Peyer's patch (tissue), 4 donors: ENCODE measurements around the gene MINPP1. TPM values are rescaled to one million over a fixed set of nuclear protein-coding genes. Genes with fewer than 3 reads are reported as not detected.
"Not testable (repeated sequence)": the region's sequence is repeated elsewhere in the genome, so short reads cannot be mapped to it uniquely, and the experiment has no call there.

ENCODE experiments used
- DNase-seq, 3 donors: peaks; one replicate each; pipeline ENCODE4 v3.0.0-alpha.2; 2017 to 2019
- H3K27ac ChIP-seq, 4 donors: fragments of 200-600 bp; sonication (generic); one replicate each; pipeline ENCODE4 v1.5.1; 2016 to 2019
- H3K27me3 ChIP-seq, 2 donors: fragments of 200-600 bp; sonication (generic); one replicate each; pipeline ENCODE4 v1.5.1; 2019
- H3K36me3 ChIP-seq, 3 donors: fragments of 200-600 bp; sonication (generic); one replicate each; pipeline ENCODE4 v1.5.1; 2016 to 2019
- H3K4me1 ChIP-seq, 4 donors: fragments of 200-600 bp; sonication (generic); one replicate each; pipeline ENCODE4 v1.5.1; 2016 to 2019
- H3K4me3 ChIP-seq, 4 donors: fragments of 200-600 bp; sonication (generic); 1 replicate in 3 of 4; 2 replicates in 1 of 4; pipeline ENCODE4 v1.5.1; 2016 to 2019; ENCODE audit warnings: mild to moderate bottlenecking in 1 of 4
- H3K9me3 ChIP-seq, 4 donors: fragments of 200-600 bp; sonication (generic); one replicate each; pipeline ENCODE4 v1.5.1; 2016 to 2019; ENCODE audit warnings: mild to moderate bottlenecking in 1 of 4
- CTCF ChIP-seq, 6 experiments: fragments of 450-650 bp in 4 of 6; fragments of 200-600 bp in 2 of 6; sonication (generic) in 1 of 6; IDR thresholded peaks; one replicate each; pipeline ENCODE4 v1.5.1; 2017 to 2019; ENCODE audit warnings: antibody characterized with exemption in 6 of 6, mild to moderate bottlenecking in 3 of 6, moderate library complexity in 1 of 6
- POLR2A ChIP-seq, 2 donors: fragments of 450-650 bp; IDR thresholded peaks; one replicate each; pipeline ENCODE4 v1.5.1; 2017; ENCODE audit warnings: antibody characterized with exemption in 2 of 2, mild to moderate bottlenecking in 2 of 2, moderate library complexity in 2 of 2
- total RNA-seq, 4 donors: library from RNA; depleted of rRNA; stranded (reverse); fragments of >200 nt; gene quantifications; one replicate each; pipeline ENCODE4 v1.1.0, GENCODE V29; 2016

The MINPP1 gene
- total RNA-seq, 4 donors from 2014 or later: 5.8 to 35.2 (median 20.6) TPM

DNA sequence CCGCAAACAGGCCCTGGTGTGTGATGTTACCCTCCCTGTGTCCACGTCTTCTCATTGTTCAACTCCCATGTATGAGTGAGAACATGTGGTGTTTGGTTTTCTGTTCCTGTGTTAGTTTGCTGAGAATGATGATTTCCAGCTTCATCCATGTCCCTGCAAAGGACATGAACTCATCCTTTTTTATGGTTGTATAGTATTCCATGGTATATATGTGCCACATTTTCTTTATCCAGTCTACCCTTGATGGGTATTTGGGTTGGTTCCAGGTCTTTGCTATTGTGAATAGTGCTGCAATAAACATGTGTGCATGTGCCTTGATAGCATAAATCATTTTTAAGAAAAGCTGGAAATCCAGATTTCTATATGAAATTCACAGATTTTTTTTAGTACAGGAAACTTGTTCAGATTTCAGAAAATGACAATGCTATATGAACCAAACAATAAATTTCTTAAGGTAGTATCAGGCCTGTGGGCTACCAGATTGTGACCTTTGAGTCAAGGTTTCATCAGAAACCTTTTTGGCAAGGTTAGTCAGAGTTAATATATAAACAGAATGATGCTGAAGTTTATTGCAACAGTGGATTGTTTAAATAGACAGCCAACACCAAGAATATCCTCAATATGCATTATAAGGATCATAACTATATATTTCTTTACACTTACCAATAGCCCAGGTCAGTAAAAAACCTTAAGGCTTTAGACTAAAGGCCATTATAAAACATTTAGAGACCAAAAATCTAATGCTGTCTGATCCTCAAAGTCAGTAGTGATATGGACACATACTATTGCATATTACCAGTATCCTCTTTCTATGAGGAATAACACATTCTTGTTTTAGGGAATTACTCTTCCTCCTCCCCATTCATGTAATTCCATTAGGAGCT is 86.3 kb downstream of the MINPP1 start:
- no peaks in the 10 kb centered on the region for H3K36me3 ChIP-seq
- peaks cover 0 to 24% (median 0%) of the 10 kb centered on the region in 4 donors for H3K4me1 ChIP-seq
- no peak for DNase-seq
- H3K27me3 ChIP-seq: no peaks in the 10 kb centered on the region
- TF ChIP-seq POLR2A (IDR thresholded peaks at IDR 0.05) (no peak), CTCF (IDR thresholded peaks at IDR 0.05) (no peak)
- peak overlapping the region in 2 of 4 donors; percentile 56 to 85 for H3K27ac ChIP-seq
- H3K4me3 ChIP-seq: no peak overlapping the region
- H3K9me3 ChIP-seq: no peaks in the 10 kb centered on the region

- no peak overlapping the region for H3K4me3 ChIP-seq
- H3K27ac ChIP-seq: peak overlapping the region in 1 of 4 donors; percentile 58
- TF ChIP-seq CTCF (IDR thresholded peaks at IDR 0.05) (no peak), POLR2A (IDR thresholded peaks at IDR 0.05) (no peak)
- H3K4me1 ChIP-seq: peaks cover 0 to 26% (median 0%) of the 10 kb centered on the region in 4 donors
- no peaks in the 10 kb centered on the region for H3K36me3 ChIP-seq
- H3K9me3 ChIP-seq: no peaks in the 10 kb centered on the region
- no peak for DNase-seq
- no peaks in the 10 kb centered on the region for H3K27me3 ChIP-seq
These were observed 86.8 kb downstream of the MINPP1 start for GRCh38 chr10:87591589-87591886.

DNA sequence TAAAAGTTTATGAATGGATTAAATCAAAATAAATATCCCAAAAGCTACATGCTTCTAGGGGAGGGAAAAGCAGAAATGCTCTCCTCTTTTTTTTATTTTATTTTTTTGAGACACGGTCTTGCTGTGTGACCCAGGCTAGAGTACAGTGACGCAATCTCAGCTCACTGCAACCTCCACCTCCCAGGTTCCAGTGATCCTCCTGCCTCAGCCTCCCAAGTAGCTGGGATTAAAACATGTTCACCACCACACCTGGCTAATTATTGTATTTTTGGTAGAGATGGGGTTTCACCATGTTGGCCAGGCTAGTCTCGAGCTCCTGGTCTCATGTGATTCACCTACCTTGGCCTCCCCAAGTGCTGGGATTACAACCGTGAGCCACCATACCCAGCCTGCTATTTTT is 88.2 kb downstream of the MINPP1 start:
- peaks cover 0 to 23% (median 0%) of the 10 kb centered on the region in 4 donors for H3K4me1 ChIP-seq
- not testable (repeated sequence) for H3K9me3 ChIP-seq, H3K36me3 ChIP-seq, DNase-seq, H3K4me3 ChIP-seq, H3K27me3 ChIP-seq, H3K27ac ChIP-seq

GRCh38 chr10:87593702-87594101 is 89.0 kb downstream of the MINPP1 start:
- TF ChIP-seq CTCF (IDR thresholded peaks at IDR 0.05): no peak
- no peak for TF ChIP-seq POLR2A (IDR thresholded peaks at IDR 0.05)
- Histone ChIP-seq H3K36me3 (no peaks in the 10 kb centered on the region), H3K27me3 (no peaks in the 10 kb centered on the region), H3K4me3 (no peak overlapping the region), H3K4me1 (peaks cover 0 to 23% (median 0%) of the 10 kb centered on the region in 4 donors), H3K27ac (no peak overlapping the region), H3K9me3 (no peaks in the 10 kb centered on the region)
- no peak for DNase-seq

DNA sequence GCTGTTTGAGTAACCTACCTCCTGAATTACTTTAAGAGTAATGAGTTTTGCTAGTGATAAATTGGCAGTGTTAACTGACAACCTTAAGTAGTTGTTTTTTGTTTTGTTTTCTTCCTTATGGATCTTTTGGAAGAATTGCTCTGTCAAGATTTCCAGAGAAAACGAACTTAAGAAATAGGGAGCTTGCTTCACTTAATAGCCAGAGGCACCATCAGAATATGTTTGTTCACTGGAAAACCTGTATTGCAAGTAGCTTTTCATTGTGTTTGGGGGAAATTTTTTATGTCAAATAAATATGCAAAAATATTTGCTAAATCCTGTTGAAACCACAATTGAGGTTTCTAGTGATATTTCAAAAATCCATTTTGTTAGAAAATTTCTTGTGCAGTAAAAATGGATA is 89.5 kb downstream of the MINPP1 start:
- no peaks in the 10 kb centered on the region for H3K36me3 ChIP-seq
- H3K4me3 ChIP-seq: no peak overlapping the region
- no peak for DNase-seq
- no peaks in the 10 kb centered on the region for H3K9me3 ChIP-seq
- TF ChIP-seq POLR2A (IDR thresholded peaks at IDR 0.05) (no peak), CTCF (IDR thresholded peaks at IDR 0.05) (no peak)
- H3K27me3 ChIP-seq: no peaks in the 10 kb centered on the region
- H3K27ac ChIP-seq: no peak overlapping the region
- peaks cover 0 to 22% (median 0%) of the 10 kb centered on the region in 4 donors for H3K4me1 ChIP-seq

GRCh38 chr10:87594864-87595263 is 90.2 kb downstream of the MINPP1 start:
- no peak overlapping the region for H3K4me3 ChIP-seq
- no peaks in the 10 kb centered on the region for H3K36me3 ChIP-seq
- H3K4me1 ChIP-seq: peaks cover 0 to 19% (median 0%) of the 10 kb centered on the region in 4 donors
- DNase-seq: no peak
- no peak overlapping the region for H3K27ac ChIP-seq
- H3K9me3 ChIP-seq: no peaks in the 10 kb centered on the region
- no peaks in the 10 kb centered on the region for H3K27me3 ChIP-seq
- TF ChIP-seq POLR2A (IDR thresholded peaks at IDR 0.05) (no peak), CTCF (IDR thresholded peaks at IDR 0.05) (no peak)
